Trophoblast cell (in vitro differentiated cells and primary cell): Measurements from ENCODE around the gene RAB20.

Experiments
- DNase-seq, 2 donors: peaks; one replicate each; pipeline ENCODE4 v3.0.0-alpha.2; 2016
- H2AFZ ChIP-seq: 2 replicates; pipeline ENCODE4 v1.6.1; 2013; ENCODE audit warnings: low read length, moderate library complexity, mild to moderate bottlenecking; ENCODE audit not compliant: insufficient read depth, poor library complexity
- H2AK5ac ChIP-seq: 2 replicates; pipeline ENCODE4 v1.6.1; 2013; ENCODE audit warnings: mild to moderate bottlenecking, low read length
- H2BK120ac ChIP-seq: 2 replicates; pipeline ENCODE4 v1.6.1; 2013; ENCODE audit warnings: low read length, mild to moderate bottlenecking, moderate library complexity; ENCODE audit not compliant: insufficient read depth, poor library complexity
- H2BK12ac ChIP-seq: 2 replicates; pipeline ENCODE4 v1.6.1; 2013; ENCODE audit warnings: mild to moderate bottlenecking, low read length, moderate library complexity
- H2BK5ac ChIP-seq: 2 replicates; pipeline ENCODE4 v1.6.1; 2013; ENCODE audit warnings: low read length, low read depth, moderate library complexity, mild to moderate bottlenecking; ENCODE audit not compliant: poor library complexity
- H3K14ac ChIP-seq: 2 replicates; pipeline ENCODE4 v1.6.1; 2013; ENCODE audit warnings: mild to moderate bottlenecking, low read length
- H3K18ac ChIP-seq: 2 replicates; pipeline ENCODE4 v1.6.1; 2013; ENCODE audit warnings: mild to moderate bottlenecking, low read length
- H3K23ac ChIP-seq: 2 replicates; pipeline ENCODE4 v1.6.1; 2013; ENCODE audit warnings: low read length
- H3K27ac ChIP-seq: 2 replicates; pipeline ENCODE4 v1.5.1; 2013; ENCODE audit warnings: low read depth, mild to moderate bottlenecking, inconsistent platforms, low read length, moderate library complexity
- H3K27me3 ChIP-seq: 2 replicates; pipeline ENCODE4 v1.6.1; 2013; ENCODE audit warnings: inconsistent platforms, mild to moderate bottlenecking, low read length, moderate library complexity; ENCODE audit not compliant: insufficient read depth
- H3K36me3 ChIP-seq, 2 experiments: 1 replicate in 1 of 2; 2 replicates in 1 of 2; pipeline ENCODE4 v1.6.1; 2013; ENCODE audit warnings: low read length in 2 of 2, mild to moderate bottlenecking in 2 of 2, moderate library complexity in 1 of 2; ENCODE audit not compliant: insufficient read depth in 2 of 2, control insufficient read depth in 1 of 2
- H3K4ac ChIP-seq: 2 replicates; pipeline ENCODE4 v1.6.1; 2013; ENCODE audit warnings: low read depth, mild to moderate bottlenecking, low read length, moderate library complexity
- H3K4me1 ChIP-seq, 2 experiments: 1 replicate in 1 of 2; 2 replicates in 1 of 2; pipeline ENCODE4 v1.6.1; 2013; ENCODE audit warnings: low read length in 2 of 2, mild to moderate bottlenecking in 2 of 2, moderate library complexity in 1 of 2; ENCODE audit not compliant: insufficient read depth in 2 of 2, control insufficient read depth in 1 of 2
- H3K4me2 ChIP-seq: 2 replicates; pipeline ENCODE4 v1.6.1; 2013; ENCODE audit warnings: inconsistent platforms, mild to moderate bottlenecking, low read length, moderate library complexity
- H3K4me3 ChIP-seq: 2 replicates; pipeline ENCODE4 v1.5.1; 2013; ENCODE audit warnings: mild to moderate bottlenecking, low read depth, low read length, inconsistent platforms
- H3K79me1 ChIP-seq: one replicate; pipeline ENCODE4 v1.6.1; 2013; ENCODE audit warnings: low read length
- H3K79me2 ChIP-seq: 2 replicates; pipeline ENCODE4 v1.6.1; 2013; ENCODE audit warnings: low read length, mild to moderate bottlenecking; ENCODE audit not compliant: control insufficient read depth, insufficient read depth, poor library complexity
- H3K9ac ChIP-seq: 2 replicates; pipeline ENCODE4 v1.6.1; 2013; ENCODE audit warnings: mild to moderate bottlenecking, low read length
- H3K9me3 ChIP-seq: 2 replicates; pipeline ENCODE4 v1.6.1; 2013; ENCODE audit warnings: low read depth, mild to moderate bottlenecking, control low read depth, inconsistent platforms, low read length; ENCODE audit not compliant: insufficient read depth
- H4K12ac ChIP-seq: 2 replicates; pipeline ENCODE4 v1.6.1; 2013; ENCODE audit warnings: low read depth, mild to moderate bottlenecking, low read length, moderate library complexity
- H4K8ac ChIP-seq: 2 replicates; pipeline ENCODE4 v1.6.1; 2013; ENCODE audit warnings: low read depth, mild to moderate bottlenecking, low read length, moderate library complexity
- H4K91ac ChIP-seq: one replicate; pipeline ENCODE4 v1.6.1; 2013; ENCODE audit warnings: low read depth, mild to moderate bottlenecking, low read length, moderate library complexity
- WGBS: extraction: QIAGEN DNeasy Blood & Tissue Kit; methylation state at CpG from one replicate; pipeline ENCODE4 v1.1.7; 2013; ENCODE audit warnings: missing lambda C conversion rate; ENCODE audit not compliant: insufficient read length, insufficient coverage; ENCODE audit errors: extremely low coverage; 5-methylcytosine and 5-hydroxymethylcytosine counted together

The RAB20 gene

GRCh38 chr13:110521296-110521680 is 40.2 kb downstream of the RAB20 start:
- Histone ChIP-seq H3K9me3 (peaks cover 3% of the 10 kb centered on the region), H3K4me1 (peaks cover 6 to 16% of the 10 kb centered on the region in 2 experiments), H3K23ac (no peak overlapping the region), H4K91ac (no peak overlapping the region), H2BK5ac (no peak overlapping the region), H2AFZ (no peak overlapping the region), H3K79me2 (peaks cover 2% of the 10 kb centered on the region), H3K36me3 (peaks cover 43% of the 10 kb centered on the region in 2 experiments), H2AK5ac (no peak overlapping the region), H4K8ac (no peak overlapping the region), H2BK12ac (no peak overlapping the region), H3K14ac (no peak overlapping the region), H3K4ac (no peak overlapping the region), H2BK120ac (no peak overlapping the region), H3K79me1 (no peaks in the 10 kb centered on the region), H3K27ac (no peak overlapping the region), H3K27me3 (no peaks in the 10 kb centered on the region), H3K4me3 (no peak overlapping the region), H4K12ac (no peak overlapping the region), H3K9ac (no peak overlapping the region), H3K18ac (no peak overlapping the region), H3K4me2 (no peak overlapping the region)
- DNase-seq, result no peak
- WGBS, result no CpG with 5 or more reads among the region's 10 CpGs

DNA sequence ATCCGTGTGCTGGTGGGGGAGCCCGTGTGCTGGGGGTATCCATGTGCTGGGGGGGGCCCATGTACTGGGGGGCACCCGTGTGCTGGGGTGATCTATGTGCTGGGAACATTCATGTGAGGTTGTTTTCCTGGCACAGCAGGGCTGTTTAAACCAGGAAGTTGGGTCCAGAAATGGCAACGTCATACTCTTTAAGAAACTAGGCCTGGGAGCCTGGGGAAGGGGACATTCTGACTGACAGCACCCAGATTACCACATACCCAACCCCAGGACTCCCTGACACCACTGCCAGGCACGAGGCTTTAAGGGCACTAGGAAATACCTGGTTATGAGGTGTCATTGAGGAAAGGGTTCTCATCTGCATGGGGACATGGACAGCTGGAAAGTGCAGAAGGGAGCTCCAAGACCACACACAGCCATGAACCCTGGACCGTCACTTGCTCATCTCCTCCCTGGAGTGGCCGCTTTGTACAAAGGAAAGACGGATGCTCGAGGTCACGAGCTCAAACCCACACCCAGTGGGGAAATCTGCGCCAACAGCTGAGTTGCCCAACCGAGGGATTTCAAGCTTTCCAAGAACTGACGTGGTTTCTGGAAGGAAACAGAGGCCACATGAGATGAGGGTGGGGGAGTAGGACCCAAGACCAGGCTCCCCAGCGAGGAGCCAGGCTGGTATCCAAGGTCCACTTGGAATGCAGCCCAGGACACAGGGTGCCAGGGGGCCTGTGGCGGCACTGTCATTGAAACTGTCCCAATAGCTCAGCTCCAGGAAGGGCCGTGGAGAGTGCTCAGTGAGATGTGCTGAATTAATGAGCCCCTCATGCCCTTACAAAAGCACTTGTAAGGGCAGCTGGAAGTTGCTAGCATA is 40.9 kb downstream of the RAB20 start:
- H2AK5ac ChIP-seq, result no peak overlapping the region
- H3K18ac ChIP-seq, result no peak overlapping the region
- no peak overlapping the region for H4K12ac ChIP-seq
- no peak overlapping the region for H3K27ac ChIP-seq
- H3K79me2 ChIP-seq, result no peaks in the 10 kb centered on the region
- no peak overlapping the region for H3K23ac ChIP-seq
- H2BK12ac ChIP-seq, result no peak overlapping the region
- no peak overlapping the region for H3K4me3 ChIP-seq
- no peak overlapping the region for H2BK120ac ChIP-seq
- H4K8ac ChIP-seq, result no peak overlapping the region
- H3K27me3 ChIP-seq, result no peaks in the 10 kb centered on the region
- peaks cover 43% of the 10 kb centered on the region in 2 experiments for H3K36me3 ChIP-seq
- no peak overlapping the region for H2BK5ac ChIP-seq
- H3K4me1 ChIP-seq, result peaks cover 5 to 11% of the 10 kb centered on the region in 2 experiments
- H3K4me2 ChIP-seq, result no peak overlapping the region
- no peak overlapping the region for H3K14ac ChIP-seq
- peaks cover 3% of the 10 kb centered on the region for H3K9me3 ChIP-seq
- no peak overlapping the region for H4K91ac ChIP-seq
- no CpG with 5 or more reads among the region's 16 CpGs for WGBS
- H3K4ac ChIP-seq, result no peak overlapping the region
- H3K79me1 ChIP-seq, result no peaks in the 10 kb centered on the region
- no peak overlapping the region for H3K9ac ChIP-seq
- DNase-seq, result peak; percentile 45 to 62
- no peak overlapping the region for H2AFZ ChIP-seq

DNA sequence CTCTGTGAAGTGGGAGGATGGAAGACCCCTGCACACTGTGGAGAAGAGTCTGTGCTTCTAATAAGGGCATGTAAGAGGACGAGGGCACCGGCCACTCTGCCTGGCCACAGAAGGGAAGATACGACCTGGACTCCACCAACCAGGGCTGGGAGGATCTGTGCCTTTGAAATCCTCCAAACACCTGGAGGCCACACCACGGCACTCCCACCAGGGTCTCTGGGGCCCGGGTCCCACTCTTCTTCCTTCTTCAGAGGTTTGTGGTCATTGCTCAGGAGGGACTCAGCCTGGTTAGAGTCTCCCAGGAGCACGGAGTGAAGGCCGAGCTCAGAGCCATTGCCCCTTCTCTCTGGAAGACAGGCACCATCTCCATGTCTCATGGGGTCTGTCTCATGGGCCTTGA is 42.0 kb downstream of the RAB20 start:
- Histone ChIP-seq H3K79me1 (no peaks in the 10 kb centered on the region), H3K4me3 (no peak overlapping the region), H3K79me2 (no peaks in the 10 kb centered on the region), H3K4me1 (peaks cover 0 to 2% of the 10 kb centered on the region in 2 experiments), H3K9me3 (peaks cover 3% of the 10 kb centered on the region), H3K9ac (no peak overlapping the region), H2AK5ac (no peak overlapping the region), H2BK120ac (no peak overlapping the region), H3K4me2 (no peak overlapping the region), H2BK5ac (no peak overlapping the region), H3K18ac (no peak overlapping the region), H3K27me3 (no peaks in the 10 kb centered on the region), H4K91ac (no peak overlapping the region), H2BK12ac (no peak overlapping the region), H3K14ac (no peak overlapping the region), H3K4ac (no peak overlapping the region), H3K27ac (no peak overlapping the region), H4K8ac (no peak overlapping the region), H3K23ac (no peak overlapping the region), H3K36me3 (peaks cover 49 to 52% of the 10 kb centered on the region in 2 experiments), H4K12ac (no peak overlapping the region), H2AFZ (no peak overlapping the region)
- DNase-seq, result no peak
- no CpG with 5 or more reads among the region's 7 CpGs for WGBS

DNA sequence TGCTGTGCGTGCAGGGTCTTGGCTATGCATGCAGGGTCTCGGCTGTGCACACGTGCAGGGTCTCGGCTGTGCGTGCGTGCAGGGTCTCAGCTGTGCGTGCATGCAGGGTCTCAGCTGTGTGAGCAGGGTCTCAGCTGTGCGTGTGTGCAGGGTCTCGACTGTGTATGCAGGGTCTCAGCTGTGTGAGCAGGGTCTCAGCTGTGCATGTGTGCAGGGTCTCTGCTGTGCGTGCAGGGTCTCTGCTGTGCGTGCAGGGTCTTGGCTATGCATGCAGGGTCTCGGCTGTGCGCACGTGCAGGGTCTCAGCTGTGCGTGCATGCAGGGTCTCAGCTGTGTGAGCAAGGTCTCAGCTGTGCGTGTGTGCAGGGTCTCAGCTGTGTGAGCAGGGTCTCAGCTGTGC is 42.5 kb downstream of the RAB20 start:
- WGBS, result no CpG with 5 or more reads among the region's 16 CpGs
- no peaks in the 10 kb centered on the region for H3K27me3 ChIP-seq
- no peak overlapping the region for H3K18ac ChIP-seq
- H3K79me2 ChIP-seq, result no peaks in the 10 kb centered on the region
- H3K9me3 ChIP-seq, result peaks cover 3% of the 10 kb centered on the region
- H4K91ac ChIP-seq, result no peak overlapping the region
- H2BK12ac ChIP-seq, result no peak overlapping the region
- H3K36me3 ChIP-seq, result peaks cover 53 to 55% of the 10 kb centered on the region in 2 experiments
- no peaks in the 10 kb centered on the region for H3K79me1 ChIP-seq
- no peak overlapping the region for H2BK120ac ChIP-seq
- no peak overlapping the region for H2AK5ac ChIP-seq
- H3K23ac ChIP-seq, result no peak overlapping the region
- H2AFZ ChIP-seq, result no peak overlapping the region
- DNase-seq, result no peak
- no peak overlapping the region for H3K4me3 ChIP-seq
- no peak overlapping the region for H3K9ac ChIP-seq
- no peak overlapping the region for H3K4me2 ChIP-seq
- no peak overlapping the region for H4K8ac ChIP-seq
- no peak overlapping the region for H3K4ac ChIP-seq
- no peak overlapping the region for H3K27ac ChIP-seq
- no peak overlapping the region for H3K14ac ChIP-seq
- H3K4me1 ChIP-seq, result no peaks in the 10 kb centered on the region
- H4K12ac ChIP-seq, result no peak overlapping the region
- no peak overlapping the region for H2BK5ac ChIP-seq
